HCT116 (cell line): Measurements from ENCODE around the gene METTL3.
A peak's percentile ranks its signal among the peaks of the same experiment; 100 is the strongest.

Experiments
- ATF3 ChIP-seq: IDR thresholded peaks from 2 replicates; pipeline ENCODE4 v1.6.1; 2012
- EGR1 ChIP-seq: IDR thresholded peaks from 2 replicates; pipeline ENCODE4 v1.6.1; 2012; ENCODE audit warnings: low read depth
- EZH2 ChIP-seq: fragments of 200-600 bp; sonication (generic); IDR thresholded peaks from 2 replicates; pipeline ENCODE4 v1.6.1; 2017; ENCODE audit warnings: antibody characterized with exemption, mixed run types
- MAX ChIP-seq: IDR thresholded peaks from 2 replicates; pipeline ENCODE4 v1.6.1; 2012
- POLR2A ChIP-seq: IDR thresholded peaks from 2 replicates; pipeline ENCODE4 v1.7.0; 2011; ENCODE audit warnings: borderline replicate concordance; ENCODE audit not compliant: insufficient read depth, insufficient read length; ENCODE audit errors: extremely low read depth
- POLR2AphosphoS5 ChIP-seq: IDR thresholded peaks from 2 replicates; pipeline ENCODE4 v1.6.1; 2011; ENCODE audit warnings: mild to moderate bottlenecking, low read depth, low read length, moderate library complexity
- SP1 ChIP-seq: IDR thresholded peaks from 2 replicates; pipeline ENCODE4 v1.6.1; 2012; ENCODE audit warnings: low read depth
- TF ChIP-seq, protein P1 (sequence below), 3 experiments: fragments of 200-600 bp in 1 of 3; sonication (generic) in 1 of 3; IDR thresholded peaks in 2 of 3; conservative IDR thresholded peaks in 1 of 3; 2 replicates each; pipeline ENCODE4 v1.5.1; 2012 to 2017; ENCODE audit warnings: low read depth in 2 of 3, low read length in 2 of 3, antibody characterized with exemption in 1 of 3, borderline replicate concordance in 1 of 3, control low read depth in 1 of 3, mild to moderate bottlenecking in 1 of 3, mixed read lengths in 1 of 3, mixed run types in 1 of 3, moderate library complexity in 1 of 3; ENCODE audit not compliant: insufficient read depth in 1 of 3

DNA sequence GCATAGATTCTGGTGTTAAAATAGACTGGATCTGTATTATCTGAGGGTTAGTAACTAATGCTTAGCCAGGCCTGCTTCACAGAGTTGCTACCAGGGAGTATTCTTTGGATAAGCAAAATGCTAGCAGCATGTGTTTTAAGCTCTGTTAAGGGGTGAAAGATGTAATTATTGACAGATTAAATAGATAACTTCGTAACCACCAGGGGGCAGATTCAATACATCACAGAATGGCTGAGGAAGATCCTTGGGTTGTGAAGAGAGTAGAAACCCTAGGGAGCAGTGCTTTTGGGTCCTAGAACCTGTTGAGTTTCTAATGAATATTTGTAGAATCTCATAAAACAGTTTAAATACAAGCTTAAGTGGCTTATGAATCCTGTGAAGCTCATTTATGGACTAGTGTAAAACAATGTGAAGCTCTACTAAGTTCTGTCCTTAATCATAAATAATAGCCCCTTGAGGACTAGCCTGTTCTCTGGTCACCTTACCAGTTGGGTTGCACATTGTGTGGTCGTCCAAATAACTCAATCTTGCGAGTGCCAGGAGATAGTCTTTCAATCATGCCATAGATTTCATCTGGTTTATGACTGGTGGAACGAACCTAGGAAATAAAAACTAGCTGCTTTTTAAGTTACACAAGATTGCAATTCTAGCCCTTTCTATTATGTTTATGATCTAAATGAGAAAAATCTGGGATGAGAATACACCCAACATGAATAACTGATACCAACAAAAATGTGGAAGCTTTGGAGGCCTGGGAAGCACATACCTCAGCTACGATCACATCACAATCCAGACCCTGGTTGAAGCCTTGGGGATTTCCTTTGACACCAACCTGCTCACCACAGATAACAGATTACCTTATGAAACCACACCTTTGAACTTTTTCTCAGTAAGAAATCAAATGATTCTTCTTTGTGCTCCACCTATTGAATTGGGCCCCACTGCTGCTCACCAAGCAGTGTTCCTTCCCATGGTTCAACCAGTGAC, 12.3 kb downstream of the METTL3 start:
- TF ChIP-seq SP1 (no peak), POLR2AphosphoS5 (no peak), POLR2A (no peak), EGR1 (no peak), ATF3 (no peak), MAX (no peak), EZH2 (no peak)
- TF ChIP-seq, protein P1, sequence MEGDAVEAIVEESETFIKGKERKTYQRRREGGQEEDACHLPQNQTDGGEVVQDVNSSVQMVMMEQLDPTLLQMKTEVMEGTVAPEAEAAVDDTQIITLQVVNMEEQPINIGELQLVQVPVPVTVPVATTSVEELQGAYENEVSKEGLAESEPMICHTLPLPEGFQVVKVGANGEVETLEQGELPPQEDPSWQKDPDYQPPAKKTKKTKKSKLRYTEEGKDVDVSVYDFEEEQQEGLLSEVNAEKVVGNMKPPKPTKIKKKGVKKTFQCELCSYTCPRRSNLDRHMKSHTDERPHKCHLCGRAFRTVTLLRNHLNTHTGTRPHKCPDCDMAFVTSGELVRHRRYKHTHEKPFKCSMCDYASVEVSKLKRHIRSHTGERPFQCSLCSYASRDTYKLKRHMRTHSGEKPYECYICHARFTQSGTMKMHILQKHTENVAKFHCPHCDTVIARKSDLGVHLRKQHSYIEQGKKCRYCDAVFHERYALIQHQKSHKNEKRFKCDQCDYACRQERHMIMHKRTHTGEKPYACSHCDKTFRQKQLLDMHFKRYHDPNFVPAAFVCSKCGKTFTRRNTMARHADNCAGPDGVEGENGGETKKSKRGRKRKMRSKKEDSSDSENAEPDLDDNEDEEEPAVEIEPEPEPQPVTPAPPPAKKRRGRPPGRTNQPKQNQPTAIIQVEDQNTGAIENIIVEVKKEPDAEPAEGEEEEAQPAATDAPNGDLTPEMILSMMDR (IDR thresholded peaks at IDR 0.05 in 2 of 3, conservative IDR thresholded peaks at IDR 0.05 in 1 of 3; ENCODE audit: borderline replicate concordance in 1 of 3, insufficient read depth in 1 of 3, low read depth in 2 of 3, low read length in 2 of 3) = peak; percentile 27 to 67 (median 54); a peak in 5 of 6 replicates
